Right lobe of liver (tissue), 6 donors: ENCODE results near the gene INPP5B. TPM values are rescaled to one million over a fixed set of nuclear protein-coding genes. Genes with fewer than 3 reads are reported as not detected.

Source experiments
- ATAC-seq, 4 donors: fragments of 200-7000 bp; cut with Tn5 transposase; one replicate each; pipeline ENCODE4 v1.9.1; 2020; ENCODE audit warnings: mild to moderate bottlenecking in 4 of 4, moderate library complexity in 4 of 4
- DNase-seq, 3 donors: peaks; one replicate each; pipeline ENCODE4 v3.0.0-alpha.2; 2020
- H3K27ac ChIP-seq, 3 donors: fragments of 200-600 bp; one replicate each; pipeline ENCODE4 v1.8.0; 2022
- H3K27me3 ChIP-seq, 2 donors: fragments of 200-600 bp; one replicate each; pipeline ENCODE4 v1.8.0; 2022
- H3K36me3 ChIP-seq, 4 donors: fragments of 200-600 bp; sonication (generic) in 1 of 4; one replicate each; pipeline versions ENCODE4 v1.5.1 to v1.8.0; 2017 to 2022; ENCODE audit warnings: control low read depth in 1 of 4
- H3K4me1 ChIP-seq, 4 donors: fragments of 200-600 bp; sonication (generic) in 1 of 4; one replicate each; pipeline versions ENCODE4 v1.5.1 to v1.8.0; 2017 to 2022; ENCODE audit warnings: control low read depth in 1 of 4
- H3K4me3 ChIP-seq, 3 donors: fragments of 200-600 bp; one replicate each; pipeline ENCODE4 v1.8.0; 2022
- H3K9me3 ChIP-seq, 4 donors: fragments of 200-600 bp; sonication (generic) in 1 of 4; one replicate each; pipeline versions ENCODE4 v1.5.1 to v1.8.0; 2017 to 2022; ENCODE audit warnings: control low read depth in 1 of 4
- CTCF ChIP-seq, 4 donors: fragments of 200-600 bp in 3 of 4; fragments of 450-650 bp in 1 of 4; IDR thresholded peaks; one replicate each; pipeline versions ENCODE4 v1.5.1 to v1.8.0; 2016 to 2022; ENCODE audit warnings: antibody characterized with exemption in 4 of 4, mild to moderate bottlenecking in 2 of 4
- POLR2A ChIP-seq: fragments of 450-650 bp; IDR thresholded peaks from one replicate; pipeline ENCODE4 v1.6.1; 2017; ENCODE audit warnings: antibody characterized with exemption, mild to moderate bottlenecking
- WGBS: methylation state at CpG from one replicate; pipeline ENCODE4 v1.1.6; 2018; ENCODE audit warnings: low coverage, low lambda C conversion rate; ENCODE audit not compliant: insufficient coverage; ENCODE audit errors: missing lambda C conversion rate; 5-methylcytosine and 5-hydroxymethylcytosine counted together
- intact Hi-C, 2 donors: fragments of 100-400 bp; cut with DNase I; formaldehyde crosslinking; loops; one replicate each; pipeline versions ENCODE4 v1.11.2 to v1.14.1; 2022
- total RNA-seq, 6 experiments: library from RNA; depleted of rRNA in 2 of 6; stranded (reverse); fragments of >200 nt in 2 of 6; fragmentation: NEBNext Ultra II Directional in 3 of 6; extraction: Animal tissue kit (Norgen Biotek cat#: 25700) in 3 of 6; gene quantifications; one replicate each; pipeline versions ENCODE4 v1.1.0 to v1.2.4, GENCODE V29; 2016 to 2023
- donor health status: DM: no; HTN: yes; CAD: no.
- donor health status: DM: no; HTN: no; CAD: no.
- donor health status: DM: no; HTN: no; CAD: no.
- donor health status: DM: no; HTN: yes; CAD: no.
- donor health status: DM: no; HTN: yes; CAD: no.

The INPP5B gene
- total RNA-seq, 6 experiments from 2014 or later: 10.5 to 23.1 (median 14.6) TPM

GRCh38 chr1:37879865-37880264 lies 67.0 kb downstream of the INPP5B start:
- intact Hi-C loops: no loop called here
- Histone ChIP-seq H3K27me3 (no peaks in the 10 kb centered on the region), H3K36me3 (peaks cover 0 to 87% (median 30%) of the 10 kb centered on the region in 4 donors), H3K9me3 (no peaks in the 10 kb centered on the region), H3K4me3 (no peak overlapping the region), H3K4me1 (peaks cover 0 to 9% (median 0%) of the 10 kb centered on the region in 4 donors), H3K27ac (no peak overlapping the region)
- no peak for TF ChIP-seq POLR2A
- TF ChIP-seq CTCF (IDR thresholded peaks at IDR 0.05): no peak
- ATAC-seq (peak in 3 of 4 donors; percentile 25 to 47 (median 30)), DNase-seq (no peak)
- WGBS: 57% methylated on average over 3 of the region's 4 CpGs

GRCh38 chr1:37878071-37878470 lies 68.8 kb downstream of the INPP5B start:
- no peak overlapping the region for H3K4me3 ChIP-seq
- intact Hi-C loops: no loop called here
- DNase-seq: peak in 1 of 3 donors; percentile 35
- ATAC-seq: peak; percentile 11 to 76 (median 36)
- TF ChIP-seq CTCF (IDR thresholded peaks at IDR 0.05) (no peak), POLR2A (no peak)
- no peaks in the 10 kb centered on the region for H3K9me3 ChIP-seq
- peaks cover 0 to 9% (median 0%) of the 10 kb centered on the region in 4 donors for H3K4me1 ChIP-seq
- H3K27me3 ChIP-seq: no peaks in the 10 kb centered on the region
- H3K36me3 ChIP-seq: peaks cover 0 to 87% (median 34%) of the 10 kb centered on the region in 4 donors
- H3K27ac ChIP-seq: no peak overlapping the region
- 20% methylated on average over 2 of the region's 6 CpGs for WGBS

- H3K36me3 ChIP-seq: peaks cover 0 to 75% (median 29%) of the 10 kb centered on the region in 4 donors
- H3K4me3 ChIP-seq: no peak overlapping the region
- DNase-seq (no peak), ATAC-seq (no peak)
- H3K4me1 ChIP-seq: peaks cover 0 to 9% (median 0%) of the 10 kb centered on the region in 4 donors
- TF ChIP-seq POLR2A (no peak), CTCF (IDR thresholded peaks at IDR 0.05) (no peak)
- 86% methylated on average over 1 of the region's 1 CpG for WGBS
- no peak overlapping the region for H3K27ac ChIP-seq
- H3K27me3 ChIP-seq: no peaks in the 10 kb centered on the region
- intact Hi-C loops: no loop called here
- H3K9me3 ChIP-seq: no peaks in the 10 kb centered on the region
Measured at GRCh38 chr1:37875833-37876232, 71.0 kb downstream of the INPP5B start.

GRCh38 chr1:37872692-37873091 lies 74.2 kb downstream of the INPP5B start:
- H3K36me3 ChIP-seq: peaks cover 0 to 78% (median 29%) of the 10 kb centered on the region in 4 donors
- intact Hi-C loops: loop anchor here in 1 of 2 donors (5.0 kb wide), 1 partner anchor 105 kb away; no protein-coding TSS in a partner anchor
- H3K27me3 ChIP-seq: no peaks in the 10 kb centered on the region
- WGBS: no CpG with 5 or more reads among the region's 1 CpG
- no peak overlapping the region for H3K27ac ChIP-seq
- no peak overlapping the region for H3K4me3 ChIP-seq
- ATAC-seq: no peak
- no peaks in the 10 kb centered on the region for H3K9me3 ChIP-seq
- TF ChIP-seq POLR2A (no peak), CTCF (IDR thresholded peaks at IDR 0.05) (no peak)
- DNase-seq: no peak
- H3K4me1 ChIP-seq: no peaks in the 10 kb centered on the region

GRCh38 chr1:37868466-37868865 lies 78.4 kb downstream of the INPP5B start:
- no peak for ATAC-seq
- intact Hi-C loops: no loop called here
- 88% methylated on average over 2 of the region's 2 CpGs for WGBS

More at GRCh38 chr1:37868466-37868865, 78.4 kb downstream of the INPP5B start:
- DNase-seq: no peak
- no peaks in the 10 kb centered on the region for H3K27me3 ChIP-seq
- peaks cover 0 to 84% (median 35%) of the 10 kb centered on the region in 4 donors for H3K36me3 ChIP-seq
- no peaks in the 10 kb centered on the region for H3K9me3 ChIP-seq
- no peaks in the 10 kb centered on the region for H3K4me1 ChIP-seq
- TF ChIP-seq CTCF (IDR thresholded peaks at IDR 0.05): no peak
- no peak overlapping the region for H3K4me3 ChIP-seq
- no peak overlapping the region for H3K27ac ChIP-seq
